Medulla oblongata (tissue), 1 donor: Measurements from ENCODE around the gene SPACDR.

Experiments
- DNase-seq: peaks from one replicate; pipeline ENCODE4 v3.0.0-alpha.2; 2015; ENCODE audit errors: extremely low spot score

Gene SPACDR

GRCh38 chr7:100415448-100415847 lies 48.6 kb downstream of the SPACDR start:
- DNase-seq: no peak

GRCh38 chr7:100413889-100414288 lies 50.2 kb downstream of the SPACDR start:
- no peak for DNase-seq

- no peak for DNase-seq
These were observed 50.7 kb downstream of the SPACDR start for GRCh38 chr7:100413346-100413745.

- no peak for DNase-seq
These were observed 53.0 kb downstream of the SPACDR start for GRCh38 chr7:100411101-100411500.

- peak; percentile 62 for DNase-seq
These were observed 56.5 kb downstream of the SPACDR start for GRCh38 chr7:100407285-100408180.

GRCh38 chr7:100406767-100407166 lies 57.3 kb downstream of the SPACDR start:
- no peak for DNase-seq
